Right lobe of liver (tissue), 6 donors: ENCODE results near the gene SLC39A11. TPM values are rescaled to one million over a fixed set of nuclear protein-coding genes. Genes with fewer than 3 reads are reported as not detected.

Source experiments
- ATAC-seq, 4 donors: fragments of 200-7000 bp; cut with Tn5 transposase; one replicate each; pipeline ENCODE4 v1.9.1; 2020; ENCODE audit warnings: mild to moderate bottlenecking in 4 of 4, moderate library complexity in 4 of 4
- DNase-seq, 3 donors: peaks; one replicate each; pipeline ENCODE4 v3.0.0-alpha.2; 2020
- H3K27ac ChIP-seq, 3 donors: fragments of 200-600 bp; one replicate each; pipeline ENCODE4 v1.8.0; 2022
- H3K27me3 ChIP-seq, 2 donors: fragments of 200-600 bp; one replicate each; pipeline ENCODE4 v1.8.0; 2022
- H3K36me3 ChIP-seq, 4 donors: fragments of 200-600 bp; sonication (generic) in 1 of 4; one replicate each; pipeline versions ENCODE4 v1.5.1 to v1.8.0; 2017 to 2022; ENCODE audit warnings: control low read depth in 1 of 4
- H3K4me1 ChIP-seq, 4 donors: fragments of 200-600 bp; sonication (generic) in 1 of 4; one replicate each; pipeline versions ENCODE4 v1.5.1 to v1.8.0; 2017 to 2022; ENCODE audit warnings: control low read depth in 1 of 4
- H3K4me3 ChIP-seq, 3 donors: fragments of 200-600 bp; one replicate each; pipeline ENCODE4 v1.8.0; 2022
- H3K9me3 ChIP-seq, 4 donors: fragments of 200-600 bp; sonication (generic) in 1 of 4; one replicate each; pipeline versions ENCODE4 v1.5.1 to v1.8.0; 2017 to 2022; ENCODE audit warnings: control low read depth in 1 of 4
- CTCF ChIP-seq, 4 donors: fragments of 200-600 bp in 3 of 4; fragments of 450-650 bp in 1 of 4; IDR thresholded peaks; one replicate each; pipeline versions ENCODE4 v1.5.1 to v1.8.0; 2016 to 2022; ENCODE audit warnings: antibody characterized with exemption in 4 of 4, mild to moderate bottlenecking in 2 of 4
- POLR2A ChIP-seq: fragments of 450-650 bp; IDR thresholded peaks from one replicate; pipeline ENCODE4 v1.6.1; 2017; ENCODE audit warnings: antibody characterized with exemption, mild to moderate bottlenecking
- WGBS: methylation state at CpG from one replicate; pipeline ENCODE4 v1.1.6; 2018; ENCODE audit warnings: low coverage, low lambda C conversion rate; ENCODE audit not compliant: insufficient coverage; ENCODE audit errors: missing lambda C conversion rate; 5-methylcytosine and 5-hydroxymethylcytosine counted together
- intact Hi-C, 2 donors: fragments of 100-400 bp; cut with DNase I; formaldehyde crosslinking; loops; one replicate each; pipeline versions ENCODE4 v1.11.2 to v1.14.1; 2022
- total RNA-seq, 6 experiments: library from RNA; depleted of rRNA in 2 of 6; stranded (reverse); fragments of >200 nt in 2 of 6; fragmentation: NEBNext Ultra II Directional in 3 of 6; extraction: Animal tissue kit (Norgen Biotek cat#: 25700) in 3 of 6; gene quantifications; one replicate each; pipeline versions ENCODE4 v1.1.0 to v1.2.4, GENCODE V29; 2016 to 2023
- donor health status: DM: no; HTN: yes; CAD: no.
- donor health status: DM: no; HTN: no; CAD: no.
- donor health status: DM: no; HTN: no; CAD: no.
- donor health status: DM: no; HTN: yes; CAD: no.
- donor health status: DM: no; HTN: yes; CAD: no.

SLC39A11 gene
- total RNA-seq, 6 experiments from 2014 or later = 25.4 to 49.6 (median 39.3) TPM

- 83% methylated on average over 4 of the region's 4 CpGs for WGBS
- H3K9me3 ChIP-seq = no peaks in the 10 kb centered on the region
- intact Hi-C loops = no loop called here
- TF ChIP-seq CTCF (IDR thresholded peaks at IDR 0.05) (no peak), POLR2A (no peak)
- no peaks in the 10 kb centered on the region for H3K36me3 ChIP-seq
- H3K27ac ChIP-seq = no peak overlapping the region
- no peaks in the 10 kb centered on the region for H3K4me1 ChIP-seq
- DNase-seq (no peak), ATAC-seq (no peak)
- H3K27me3 ChIP-seq = no peaks in the 10 kb centered on the region
- H3K4me3 ChIP-seq = no peak overlapping the region
Measured at GRCh38 chr17:72702998-72703397, 389.5 kb downstream of the SLC39A11 start.

- no peak for DNase-seq
Measured at GRCh38 chr17:72702136-72702735, 390.3 kb downstream of the SLC39A11 start.

GRCh38 chr17:72700226-72700625, 392.3 kb downstream of the SLC39A11 start:
- ATAC-seq = no peak
- 96% methylated on average over 3 of the region's 3 CpGs for WGBS
- Histone ChIP-seq H3K4me3 (no peak overlapping the region), H3K27ac (no peak overlapping the region), H3K27me3 (no peaks in the 10 kb centered on the region), H3K36me3 (no peaks in the 10 kb centered on the region), H3K4me1 (no peaks in the 10 kb centered on the region), H3K9me3 (no peaks in the 10 kb centered on the region)
- DNase-seq = no peak
- TF ChIP-seq POLR2A = no peak
- no peak for TF ChIP-seq CTCF (IDR thresholded peaks at IDR 0.05)
- intact Hi-C loops = no loop called here

More at GRCh38 chr17:72702136-72702735, 390.3 kb downstream of the SLC39A11 start:
- ATAC-seq = peak in 2 of 4 donors; percentile 33 to 86
- intact Hi-C loops = no loop called here
- H3K27ac ChIP-seq = no peak overlapping the region
- H3K27me3 ChIP-seq = no peaks in the 10 kb centered on the region
- no peak for TF ChIP-seq CTCF (IDR thresholded peaks at IDR 0.05)
- no peak for TF ChIP-seq POLR2A
- WGBS = 42% methylated on average over 5 of the region's 6 CpGs
- no peaks in the 10 kb centered on the region for H3K9me3 ChIP-seq
- H3K4me3 ChIP-seq = no peak overlapping the region
- no peaks in the 10 kb centered on the region for H3K36me3 ChIP-seq
- H3K4me1 ChIP-seq = no peaks in the 10 kb centered on the region

- H3K27ac ChIP-seq = no peak overlapping the region
- H3K27me3 ChIP-seq = no peaks in the 10 kb centered on the region
- intact Hi-C loops = no loop called here
- no peaks in the 10 kb centered on the region for H3K36me3 ChIP-seq
- WGBS = no CpG with 5 or more reads among the region's 4 CpGs
- TF ChIP-seq POLR2A = no peak
- no peak for TF ChIP-seq CTCF (IDR thresholded peaks at IDR 0.05)
- no peak for DNase-seq
- H3K4me3 ChIP-seq = no peak overlapping the region
- no peak for ATAC-seq
- no peaks in the 10 kb centered on the region for H3K9me3 ChIP-seq
- H3K4me1 ChIP-seq = no peaks in the 10 kb centered on the region
Measured at GRCh38 chr17:72699545-72699944, 392.9 kb downstream of the SLC39A11 start.
